ENCODE measurements around the gene KCNC3.

The KCNC3 gene

GRCh38 chr19:50324331-50324730 is 4.8 kb downstream of the KCNC3 start:
- TF ChIP-seq CTCF (conservative IDR thresholded peaks at IDR 0.05; ENCODE audit: low read length) = no peak
- no peak for DNase-seq (ENCODE audit: low read depth)
- no peak overlapping the region for H3K4me3 ChIP-seq (ENCODE audit: low read length)

- no peak for TF ChIP-seq CTCF (conservative IDR thresholded peaks at IDR 0.05; ENCODE audit: low read length)
- no peak for DNase-seq (ENCODE audit: low read depth)
- H3K4me3 ChIP-seq (ENCODE audit: low read length) = no peak overlapping the region
These were observed 5.4 kb downstream of the KCNC3 start for GRCh38 chr19:50323782-50324133.

DNA sequence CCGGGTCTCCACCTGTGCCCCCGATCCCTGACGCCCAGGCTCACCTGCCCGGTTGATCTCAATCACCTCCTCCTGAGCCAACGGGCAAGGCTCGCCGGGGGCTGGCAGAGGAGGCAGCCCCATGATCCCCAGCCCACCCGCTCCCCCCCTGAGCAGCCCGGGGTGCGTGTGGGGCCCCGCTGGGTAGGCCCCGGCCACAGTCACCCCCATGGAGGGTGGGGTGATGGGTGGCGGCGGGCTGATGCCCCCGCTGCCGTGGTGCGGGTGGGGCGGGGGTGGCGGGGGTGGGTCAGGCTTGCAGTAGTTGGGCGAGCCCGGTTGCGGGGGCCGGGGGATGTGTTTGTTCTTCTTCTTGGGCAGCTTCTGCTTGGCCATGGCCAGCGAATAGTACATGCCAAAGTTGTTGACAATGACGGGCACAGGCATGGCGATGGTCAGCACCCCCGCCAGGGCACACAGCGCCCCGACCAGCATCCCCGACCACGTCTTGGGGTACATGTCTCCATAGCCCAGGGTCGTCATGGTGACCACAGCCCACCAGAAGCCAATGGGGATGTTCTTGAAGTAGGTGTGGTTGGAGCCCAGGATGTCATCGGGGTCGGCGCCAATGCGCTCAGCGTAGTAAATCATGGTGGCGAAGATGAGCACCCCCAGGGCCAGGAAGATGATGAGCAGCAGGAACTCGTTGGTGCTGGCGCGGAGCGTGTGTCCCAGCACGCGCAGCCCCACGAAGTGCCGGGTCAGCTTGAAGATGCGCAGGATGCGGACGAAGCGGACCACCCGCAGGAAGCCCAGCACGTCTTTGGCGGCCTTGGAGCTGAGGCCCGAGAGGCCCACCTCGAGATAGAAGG is 6.0 kb downstream of the KCNC3 start:
- no peak overlapping the region for H3K4me3 ChIP-seq (ENCODE audit: low read length)
- no peak for TF ChIP-seq CTCF (conservative IDR thresholded peaks at IDR 0.05; ENCODE audit: low read length)
- DNase-seq (ENCODE audit: low read depth) = no peak

- no peak for DNase-seq (ENCODE audit: low read depth)
- no peak for TF ChIP-seq CTCF (conservative IDR thresholded peaks at IDR 0.05; ENCODE audit: low read length)
- no peak overlapping the region for H3K4me3 ChIP-seq (ENCODE audit: low read length)
These were observed 6.9 kb downstream of the KCNC3 start for GRCh38 chr19:50322234-50322633.

DNA sequence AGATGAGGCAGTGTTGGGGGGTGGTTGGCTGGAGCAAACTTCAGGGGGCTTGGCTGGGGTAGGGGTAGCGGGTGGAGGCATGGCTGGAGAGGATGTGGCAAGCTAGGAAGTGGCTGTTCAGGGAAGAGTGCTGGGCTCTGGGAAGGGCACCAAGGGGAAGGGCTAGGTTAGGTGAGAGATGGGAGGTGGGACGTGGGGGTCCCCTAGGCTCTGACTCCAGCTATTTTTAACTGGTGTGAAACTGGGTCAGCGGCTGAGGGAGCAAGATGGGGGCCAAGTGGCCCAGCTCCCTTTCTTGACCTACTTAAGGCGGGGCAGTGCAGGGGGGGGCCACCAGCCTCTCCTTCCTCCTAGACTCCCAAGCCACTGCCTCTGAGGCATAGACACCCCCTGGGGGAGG is 7.3 kb downstream of the KCNC3 start:
- TF ChIP-seq CTCF (conservative IDR thresholded peaks at IDR 0.05; ENCODE audit: low read length) = no peak
- no peak overlapping the region for H3K4me3 ChIP-seq (ENCODE audit: low read length)
- no peak for DNase-seq (ENCODE audit: low read depth)

GRCh38 chr19:50320596-50320995 is 8.6 kb downstream of the KCNC3 start:
- DNase-seq (ENCODE audit: low read depth) = no peak
- TF ChIP-seq CTCF (conservative IDR thresholded peaks at IDR 0.05; ENCODE audit: low read length) = no peak
- no peak overlapping the region for H3K4me3 ChIP-seq (ENCODE audit: low read length)

DNA sequence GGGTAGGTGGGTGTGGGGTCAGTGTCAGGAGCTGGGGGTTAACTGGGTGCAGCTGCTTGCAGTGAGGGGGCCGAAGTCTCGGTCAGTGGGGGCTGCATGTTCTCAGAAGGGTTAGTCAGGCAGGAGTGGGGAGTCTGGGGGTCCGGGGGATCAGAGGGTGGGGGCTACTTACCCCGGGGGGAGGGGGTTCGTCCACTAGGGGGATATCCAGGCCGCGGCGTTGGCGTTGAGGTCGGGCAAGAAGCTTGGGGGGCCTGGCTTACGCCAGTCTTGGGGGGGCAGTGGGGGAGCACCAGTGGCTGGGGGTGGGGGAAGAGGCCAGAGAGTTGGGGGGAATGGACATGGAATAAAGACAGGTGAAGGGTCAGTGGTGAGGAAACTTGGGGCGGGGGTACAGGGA is 9.1 kb downstream of the KCNC3 start:
- TF ChIP-seq CTCF (conservative IDR thresholded peaks at IDR 0.05; ENCODE audit: low read length) = no peak
- H3K4me3 ChIP-seq (ENCODE audit: low read length) = no peak overlapping the region
- DNase-seq (ENCODE audit: low read depth) = no peak
